IgD-negative memory B cell (primary cell): Measurements from ENCODE around the gene SYNDIG1L. TPM values are rescaled to one million over a fixed set of nuclear protein-coding genes. Genes with fewer than 3 reads are reported as not detected.

Source experiments
- H3K27ac Mint-ChIP-seq, 3 donors: one replicate each; pipeline ENCODE4 v1.8.0; 2020 to 2022; ENCODE audit warnings: mild to moderate bottlenecking in 3 of 3, mixed read lengths in 3 of 3, moderate library complexity in 1 of 3
- H3K27me3 Mint-ChIP-seq: one replicate; pipeline ENCODE4 v1.8.0; 2021; ENCODE audit warnings: mixed read lengths
- H3K36me3 Mint-ChIP-seq: one replicate; pipeline ENCODE4 v1.8.0; 2020; ENCODE audit warnings: mild to moderate bottlenecking, mixed read lengths
- H3K4me1 Mint-ChIP-seq, 3 donors: one replicate each; pipeline ENCODE4 v1.8.0; 2020 to 2022; ENCODE audit warnings: mixed read lengths in 3 of 3, mild to moderate bottlenecking in 1 of 3
- H3K4me3 Mint-ChIP-seq, 4 donors: one replicate each; pipeline ENCODE4 v1.8.0; 2020 to 2022; ENCODE audit warnings: mild to moderate bottlenecking in 4 of 4, mixed read lengths in 4 of 4, moderate library complexity in 3 of 4
- H3K9me3 Mint-ChIP-seq, 3 donors: one replicate each; pipeline ENCODE4 v1.8.0; 2020 to 2021; ENCODE audit warnings: mixed read lengths in 3 of 3, mild to moderate bottlenecking in 1 of 3
- polyA plus RNA-seq: library from polyadenylated mRNA; unstranded; fragments of 300-500 nt; fragmentation: Illumina TruSeq; gene quantifications from one replicate; pipeline ENCODE4 v1.2.3, GENCODE V29; 2021

Gene SYNDIG1L
- polyA plus RNA-seq: not detected

DNA sequence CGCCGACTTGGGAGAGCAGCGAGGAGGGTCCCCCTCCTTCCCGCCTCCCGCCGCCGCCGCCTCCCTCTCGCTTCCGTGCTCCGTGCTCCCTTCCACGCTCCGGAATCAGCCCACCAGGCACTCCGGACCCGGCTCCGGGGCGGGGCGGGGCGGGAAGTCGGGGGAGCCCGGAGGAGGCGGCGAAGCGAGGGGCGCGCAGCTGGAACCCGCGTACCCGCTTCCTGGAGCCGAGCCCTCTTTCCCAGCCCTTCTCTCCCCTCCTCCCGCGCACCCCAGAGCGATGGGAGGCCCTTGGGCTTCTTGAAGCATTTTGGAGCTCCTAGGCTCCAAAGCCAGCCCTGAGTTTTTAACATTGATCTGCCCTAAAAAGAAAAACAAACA lies at the start of gene SYNDIG1L:
TSS of gene SYNDIG1L (minus strand) at position 9 of the 381 bp plus-strand sequence. CDS start 16,466 bp downstream, outside the sequence.
- Mint-ChIP-seq H3K4me1 (peaks cover 0 to 6% (median 2%) of the 10 kb centered on the region in 3 donors), H3K27me3 (peaks cover 36% of the 10 kb centered on the region), H3K9me3 (peaks cover 0 to 1% (median 1%) of the 10 kb centered on the region in 3 donors), H3K27ac (peak within 1 kb of the TSS in 2 of 3 donors; percentile 23 to 71), H3K4me3 (peak within 1 kb of the TSS in 1 of 4 donors; percentile 82), H3K36me3 (no peaks in the 10 kb centered on the region)

DNA sequence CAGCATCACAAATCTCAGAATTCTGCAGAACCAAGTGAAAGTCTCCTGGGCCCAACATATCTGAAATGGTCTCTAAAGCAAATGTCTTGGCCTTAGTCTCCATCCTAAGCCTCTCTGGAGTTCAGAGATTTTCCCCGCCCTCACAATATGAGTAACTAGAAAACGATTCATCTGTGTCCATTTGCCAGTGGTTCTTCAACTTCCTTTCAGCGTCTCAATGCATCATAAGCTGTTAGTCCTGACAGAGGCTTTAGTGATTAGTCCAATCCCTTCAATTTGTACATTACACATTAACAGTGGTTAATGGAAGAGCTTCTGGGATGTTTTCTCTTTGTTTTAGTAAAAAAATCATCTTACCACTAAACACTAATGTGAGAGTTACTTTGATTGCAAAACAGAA lies 49.7 kb upstream of the SYNDIG1L start:
- H3K27ac Mint-ChIP-seq: peak overlapping the region in 1 of 3 donors; percentile 56
- peaks cover 15% of the 10 kb centered on the region for H3K36me3 Mint-ChIP-seq
- peaks cover 0 to 3% (median 3%) of the 10 kb centered on the region in 3 donors for H3K4me1 Mint-ChIP-seq
- H3K9me3 Mint-ChIP-seq: peaks cover 0 to 5% (median 2%) of the 10 kb centered on the region in 3 donors
- H3K27me3 Mint-ChIP-seq: no peaks in the 10 kb centered on the region
- no peak overlapping the region for H3K4me3 Mint-ChIP-seq

DNA sequence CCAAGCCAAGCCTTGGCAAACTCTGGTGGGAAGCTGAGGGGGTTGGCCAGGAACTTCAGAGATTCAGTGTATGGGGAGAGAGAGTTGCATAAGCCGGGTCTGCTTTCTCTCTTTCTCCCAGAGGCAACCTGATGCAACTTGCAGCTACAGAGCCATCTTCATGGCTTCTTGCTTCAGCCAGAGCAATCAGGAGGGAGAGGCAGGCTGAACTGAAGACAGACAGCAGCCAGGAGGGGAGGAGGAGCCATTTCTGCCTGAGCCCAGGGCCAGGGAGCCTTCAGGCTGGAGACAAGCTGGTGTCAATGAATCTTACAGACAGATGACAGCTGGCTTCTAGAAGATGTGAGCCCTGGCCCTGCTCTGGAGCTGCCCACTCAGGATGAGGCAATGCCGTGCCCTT lies 48.4 kb upstream of the SYNDIG1L start:
- no peak overlapping the region for H3K27ac Mint-ChIP-seq
- no peak overlapping the region for H3K4me3 Mint-ChIP-seq
- H3K36me3 Mint-ChIP-seq: peaks cover 17% of the 10 kb centered on the region
- H3K9me3 Mint-ChIP-seq: peaks cover 0 to 5% (median 2%) of the 10 kb centered on the region in 3 donors
- H3K27me3 Mint-ChIP-seq: no peaks in the 10 kb centered on the region
- peaks cover 0 to 3% (median 3%) of the 10 kb centered on the region in 3 donors for H3K4me1 Mint-ChIP-seq

DNA sequence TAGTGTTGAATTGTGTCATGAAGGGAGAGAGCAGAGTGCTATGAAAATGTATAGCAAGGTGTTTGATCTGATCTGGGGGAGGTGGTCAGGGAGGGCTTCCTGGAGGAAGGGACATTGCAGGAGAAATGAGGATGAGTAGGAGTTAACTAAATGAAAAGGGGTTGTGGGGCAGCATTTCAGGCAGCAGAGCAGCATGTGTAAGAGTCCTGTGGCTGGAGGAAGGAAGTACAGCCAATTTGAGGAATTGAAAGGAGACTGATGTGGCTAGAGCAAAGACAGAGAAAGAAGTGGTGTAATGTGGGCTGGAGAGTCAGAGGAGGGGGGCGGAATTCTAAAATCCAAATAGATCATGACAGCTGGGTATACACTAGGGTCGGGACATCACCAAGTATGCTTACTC lies 46.6 kb upstream of the SYNDIG1L start:
- H3K9me3 Mint-ChIP-seq: peaks cover 0 to 5% (median 2%) of the 10 kb centered on the region in 3 donors
- peaks cover 17% of the 10 kb centered on the region for H3K36me3 Mint-ChIP-seq
- H3K4me3 Mint-ChIP-seq: peak overlapping the region in 2 of 4 donors; percentile 33 to 38
- no peak overlapping the region for H3K27ac Mint-ChIP-seq
- peaks cover 0 to 3% (median 3%) of the 10 kb centered on the region in 3 donors for H3K4me1 Mint-ChIP-seq
- H3K27me3 Mint-ChIP-seq: no peaks in the 10 kb centered on the region

DNA sequence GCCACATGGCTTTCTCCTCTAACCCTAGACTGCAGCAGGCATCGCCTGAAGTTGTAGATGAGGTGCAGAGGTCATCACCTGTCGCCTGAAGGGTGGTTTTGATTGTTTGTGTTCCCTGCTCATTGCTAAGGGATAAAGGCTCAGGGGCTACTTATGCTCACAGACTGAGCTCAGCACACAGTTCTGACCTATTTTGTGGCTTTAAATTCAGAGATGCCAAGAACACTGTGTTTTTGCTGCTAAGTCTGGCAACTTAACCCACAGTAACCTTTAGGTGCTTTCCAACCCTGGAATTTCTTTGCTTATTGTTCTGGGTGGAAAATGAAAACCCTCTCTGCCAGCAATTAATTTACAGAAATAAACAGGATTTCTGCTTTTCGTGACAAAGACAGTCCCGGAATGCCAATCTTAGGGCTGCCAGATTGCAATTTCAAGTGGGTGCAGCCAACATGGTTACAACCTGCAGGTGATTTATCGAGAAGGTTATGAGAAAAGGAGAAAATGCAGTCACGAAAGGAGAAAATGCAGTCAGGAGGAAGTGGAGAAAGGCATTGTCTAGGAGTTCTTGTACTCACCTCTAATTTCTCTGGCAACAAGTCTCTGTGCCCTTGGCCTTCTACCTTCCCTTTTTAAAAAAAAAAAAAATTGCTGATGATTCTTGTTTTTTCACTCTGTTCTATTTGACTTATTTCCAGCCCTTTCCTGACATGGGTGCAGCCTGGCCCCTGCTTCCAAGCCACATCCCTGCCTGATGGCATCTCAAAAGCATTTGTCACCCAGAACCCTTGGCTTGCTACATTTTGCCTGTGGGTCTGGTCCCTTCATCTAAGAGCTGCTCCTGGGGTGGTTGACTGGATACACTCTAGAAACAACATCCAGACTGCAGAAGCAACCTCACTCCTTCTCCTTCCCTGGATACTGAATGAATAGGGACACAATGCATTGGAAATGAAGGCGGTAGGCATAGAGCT lies 43.8 kb upstream of the SYNDIG1L start:
- Mint-ChIP-seq H3K36me3 (peaks cover 17% of the 10 kb centered on the region), H3K27ac (no peak overlapping the region), H3K9me3 (peaks cover 0 to 5% (median 2%) of the 10 kb centered on the region in 3 donors), H3K4me3 (no peak overlapping the region), H3K4me1 (peaks cover 0 to 3% (median 3%) of the 10 kb centered on the region in 3 donors), H3K27me3 (peaks cover 2% of the 10 kb centered on the region)

DNA sequence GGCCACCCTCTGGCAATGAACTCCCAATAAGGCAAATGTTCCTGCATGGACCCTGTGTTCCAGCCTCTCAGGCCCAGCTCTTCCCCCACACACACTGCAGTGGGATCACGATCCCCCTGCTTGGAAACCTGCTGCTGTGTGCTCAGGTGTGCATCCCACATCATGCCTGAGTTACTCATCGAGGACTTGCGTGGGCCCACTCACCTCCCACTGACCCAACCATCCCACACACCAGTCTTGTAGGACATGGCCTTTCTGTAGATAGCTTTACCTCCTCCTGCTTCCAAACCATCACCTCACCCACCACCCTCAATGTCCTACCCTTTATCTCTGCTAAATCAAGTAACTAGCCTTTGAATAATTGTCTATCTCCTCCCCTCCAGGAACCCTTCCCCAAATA lies 42.5 kb upstream of the SYNDIG1L start:
- H3K4me3 Mint-ChIP-seq: no peak overlapping the region
- peaks cover 12% of the 10 kb centered on the region for H3K36me3 Mint-ChIP-seq
- peaks cover 0 to 5% (median 2%) of the 10 kb centered on the region in 3 donors for H3K9me3 Mint-ChIP-seq
- peaks cover 2% of the 10 kb centered on the region for H3K27me3 Mint-ChIP-seq
- peaks cover 0 to 3% (median 3%) of the 10 kb centered on the region in 3 donors for H3K4me1 Mint-ChIP-seq
- peak overlapping the region in 1 of 3 donors; percentile 95 for H3K27ac Mint-ChIP-seq

DNA sequence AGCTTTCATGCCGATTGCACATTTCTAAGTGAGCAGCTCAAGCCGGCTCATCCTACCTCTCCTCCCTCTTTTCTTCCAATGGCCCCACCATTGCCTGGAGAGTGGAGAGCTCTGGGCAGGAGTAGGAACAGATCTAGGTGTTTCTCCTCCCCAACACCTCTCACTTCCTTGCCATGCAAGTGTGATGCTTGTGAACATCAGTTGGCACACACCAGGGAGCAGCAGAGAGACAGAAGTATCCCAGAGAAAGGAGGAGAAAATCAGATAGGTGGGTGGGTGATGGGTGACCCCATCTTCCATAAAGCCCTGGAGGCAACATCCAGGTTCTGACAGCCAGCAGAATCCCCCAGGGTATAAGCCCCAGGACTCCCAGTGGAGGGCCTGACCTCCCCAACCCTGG lies 39.3 kb upstream of the SYNDIG1L start:
- Mint-ChIP-seq H3K4me1 (peaks cover 0 to 7% (median 0%) of the 10 kb centered on the region in 3 donors), H3K27me3 (peaks cover 8% of the 10 kb centered on the region), H3K4me3 (no peak overlapping the region), H3K27ac (no peak overlapping the region), H3K9me3 (no peaks in the 10 kb centered on the region), H3K36me3 (peaks cover 5% of the 10 kb centered on the region)

DNA sequence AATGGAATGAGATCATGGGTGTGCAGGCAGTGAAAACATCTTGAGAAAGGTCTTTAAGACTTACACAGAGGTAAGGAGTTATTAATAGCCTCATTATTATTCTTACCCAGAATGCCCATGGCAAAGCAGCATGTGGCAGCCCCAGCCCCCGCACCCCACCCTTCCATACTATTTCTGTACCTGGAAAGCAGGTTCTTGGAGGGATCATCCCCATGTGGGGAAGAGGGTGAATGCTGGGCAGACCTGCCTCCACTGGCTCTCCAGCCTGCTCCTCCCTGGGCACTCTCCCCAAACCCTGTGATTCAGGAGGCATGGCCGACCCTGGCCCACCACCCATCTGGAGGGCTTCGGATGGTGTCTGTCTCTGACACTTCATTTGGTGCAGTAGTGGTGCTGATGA lies 38.8 kb upstream of the SYNDIG1L start:
- H3K27ac Mint-ChIP-seq: no peak overlapping the region
- H3K9me3 Mint-ChIP-seq: no peaks in the 10 kb centered on the region
- no peak overlapping the region for H3K4me3 Mint-ChIP-seq
- peaks cover 8% of the 10 kb centered on the region for H3K27me3 Mint-ChIP-seq
- peaks cover 3% of the 10 kb centered on the region for H3K36me3 Mint-ChIP-seq
- peaks cover 0 to 7% (median 0%) of the 10 kb centered on the region in 3 donors for H3K4me1 Mint-ChIP-seq

DNA sequence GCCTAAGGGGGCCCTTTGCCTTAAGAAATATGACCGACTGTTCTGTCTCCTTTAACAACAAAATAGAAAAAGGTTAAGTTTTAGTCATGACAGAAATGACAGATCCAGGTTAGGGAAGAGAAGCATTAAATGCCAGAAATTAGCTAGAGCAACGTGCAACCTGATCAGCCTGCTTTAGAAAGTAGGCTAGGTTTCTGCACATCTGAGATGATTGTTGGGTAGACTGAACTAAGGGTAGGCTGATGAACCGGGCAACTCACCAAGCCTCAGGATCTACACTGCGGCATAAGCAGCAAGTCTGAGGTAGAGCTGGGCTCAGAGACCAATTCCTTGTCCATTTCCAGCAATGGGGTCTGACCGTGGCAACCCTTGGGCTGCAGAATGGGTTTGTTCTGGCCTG lies 37.7 kb upstream of the SYNDIG1L start:
- Mint-ChIP-seq H3K27me3 (peaks cover 14% of the 10 kb centered on the region), H3K36me3 (peaks cover 4% of the 10 kb centered on the region), H3K4me1 (peaks cover 0 to 7% (median 0%) of the 10 kb centered on the region in 3 donors), H3K27ac (no peak overlapping the region), H3K9me3 (no peaks in the 10 kb centered on the region), H3K4me3 (no peak overlapping the region)

DNA sequence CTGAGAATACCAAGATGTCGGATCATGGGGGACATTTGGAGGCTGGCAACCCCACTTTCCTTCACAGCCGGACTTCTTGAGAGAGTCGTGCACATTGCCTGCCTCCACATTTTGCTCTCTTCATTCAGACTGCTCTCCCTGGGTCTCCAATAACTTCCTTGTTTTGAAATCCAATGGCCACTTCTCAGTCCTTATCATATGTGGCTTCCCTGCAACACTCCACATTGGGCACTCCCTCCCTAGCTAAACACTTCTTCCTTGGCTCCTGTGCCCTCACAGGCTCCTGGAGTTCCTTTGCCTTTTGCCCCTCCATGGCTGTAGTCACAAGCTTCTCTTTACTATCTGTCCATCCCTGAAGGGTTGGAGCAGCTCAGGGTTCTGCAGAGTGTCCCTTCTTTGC lies 37.0 kb upstream of the SYNDIG1L start:
- peaks cover 0 to 7% (median 0%) of the 10 kb centered on the region in 3 donors for H3K4me1 Mint-ChIP-seq
- peaks cover 14% of the 10 kb centered on the region for H3K27me3 Mint-ChIP-seq
- no peak overlapping the region for H3K4me3 Mint-ChIP-seq
- peaks cover 4% of the 10 kb centered on the region for H3K36me3 Mint-ChIP-seq
- no peak overlapping the region for H3K27ac Mint-ChIP-seq
- H3K9me3 Mint-ChIP-seq: no peaks in the 10 kb centered on the region

DNA sequence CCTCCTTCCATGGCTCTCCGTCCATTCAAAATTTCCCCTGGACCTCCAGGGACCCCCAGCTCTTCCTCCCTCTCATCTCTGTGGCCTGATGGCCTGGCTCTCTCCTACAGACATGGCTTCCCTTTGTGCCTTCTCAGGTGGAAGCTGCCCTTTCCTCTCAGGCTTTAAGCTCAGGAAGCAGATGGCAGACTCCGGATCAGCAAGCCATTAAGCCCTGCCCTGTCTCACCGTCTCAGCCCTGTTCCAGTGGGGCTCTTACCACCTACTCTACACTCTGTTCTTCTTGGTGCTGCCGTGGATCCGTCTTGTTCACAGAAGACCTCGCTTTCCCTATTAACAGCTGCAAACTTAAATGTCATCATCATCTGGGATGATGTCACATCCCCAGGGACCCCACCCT lies 34.0 kb upstream of the SYNDIG1L start:
- Mint-ChIP-seq H3K36me3 (peaks cover 4% of the 10 kb centered on the region), H3K4me1 (peaks cover 0 to 7% (median 0%) of the 10 kb centered on the region in 3 donors), H3K27me3 (peaks cover 13% of the 10 kb centered on the region), H3K9me3 (no peaks in the 10 kb centered on the region), H3K27ac (no peak overlapping the region), H3K4me3 (peak overlapping the region in 1 of 4 donors; percentile 83)

DNA sequence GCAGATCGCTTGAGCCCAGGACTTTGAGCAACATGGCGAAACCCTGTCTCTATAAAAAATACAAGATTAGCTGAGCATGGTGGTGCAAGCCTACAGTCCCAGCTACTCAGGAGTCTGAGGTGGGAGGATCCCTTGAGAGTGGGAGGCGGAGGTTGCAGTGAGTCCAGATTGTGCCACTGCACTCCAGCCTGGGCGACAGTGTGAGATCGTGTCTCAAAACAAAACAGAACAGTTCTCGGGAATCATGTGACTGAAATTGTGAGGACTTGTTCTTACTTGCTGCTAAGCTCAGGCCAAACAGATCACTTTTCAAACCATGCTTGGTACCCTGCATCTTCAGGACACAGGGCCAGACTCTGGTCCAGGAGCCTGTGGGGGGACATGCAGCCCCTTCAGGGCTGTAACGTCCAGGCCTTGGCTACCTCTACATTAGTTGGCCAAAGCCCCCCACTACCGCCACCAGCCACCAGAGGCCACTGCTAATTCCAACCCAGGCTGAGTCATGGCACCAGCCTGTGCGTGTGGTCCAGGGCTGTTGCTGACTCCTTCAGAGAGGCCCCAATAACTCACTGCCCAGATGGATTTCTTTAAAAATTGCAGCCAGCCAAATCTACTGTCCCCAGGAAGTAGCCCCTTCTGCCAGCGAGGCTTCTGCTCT lies 33.4 kb upstream of the SYNDIG1L start:
- Mint-ChIP-seq H3K36me3 (peaks cover 4% of the 10 kb centered on the region), H3K4me3 (peak overlapping the region in 1 of 4 donors; percentile 83), H3K27me3 (peaks cover 13% of the 10 kb centered on the region), H3K4me1 (peaks cover 0 to 7% (median 0%) of the 10 kb centered on the region in 3 donors), H3K27ac (no peak overlapping the region), H3K9me3 (peaks cover 0 to 2% (median 0%) of the 10 kb centered on the region in 3 donors)

DNA sequence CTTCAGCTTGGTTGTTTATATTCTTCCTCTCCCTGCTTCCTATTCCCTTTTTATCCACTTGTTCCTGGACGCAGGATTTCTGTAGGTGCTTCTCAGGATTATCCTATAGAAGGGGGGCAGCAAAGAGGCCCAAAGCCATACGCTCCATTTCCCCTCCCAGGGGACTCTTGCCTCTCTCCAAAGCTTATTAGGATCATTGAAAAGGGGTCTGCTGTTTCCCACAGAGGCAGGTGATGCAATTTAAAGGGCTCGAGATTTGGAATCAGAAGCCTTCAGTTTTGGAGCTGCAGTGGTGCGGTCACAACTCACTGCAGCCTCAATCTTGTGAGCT lies 31.5 kb upstream of the SYNDIG1L start:
- Mint-ChIP-seq H3K4me1 (peaks cover 0 to 7% (median 0%) of the 10 kb centered on the region in 3 donors), H3K27me3 (peaks cover 11% of the 10 kb centered on the region), H3K36me3 (peaks cover 4% of the 10 kb centered on the region), H3K4me3 (no peak overlapping the region), H3K9me3 (peaks cover 0 to 5% (median 2%) of the 10 kb centered on the region in 3 donors), H3K27ac (no peak overlapping the region)

DNA sequence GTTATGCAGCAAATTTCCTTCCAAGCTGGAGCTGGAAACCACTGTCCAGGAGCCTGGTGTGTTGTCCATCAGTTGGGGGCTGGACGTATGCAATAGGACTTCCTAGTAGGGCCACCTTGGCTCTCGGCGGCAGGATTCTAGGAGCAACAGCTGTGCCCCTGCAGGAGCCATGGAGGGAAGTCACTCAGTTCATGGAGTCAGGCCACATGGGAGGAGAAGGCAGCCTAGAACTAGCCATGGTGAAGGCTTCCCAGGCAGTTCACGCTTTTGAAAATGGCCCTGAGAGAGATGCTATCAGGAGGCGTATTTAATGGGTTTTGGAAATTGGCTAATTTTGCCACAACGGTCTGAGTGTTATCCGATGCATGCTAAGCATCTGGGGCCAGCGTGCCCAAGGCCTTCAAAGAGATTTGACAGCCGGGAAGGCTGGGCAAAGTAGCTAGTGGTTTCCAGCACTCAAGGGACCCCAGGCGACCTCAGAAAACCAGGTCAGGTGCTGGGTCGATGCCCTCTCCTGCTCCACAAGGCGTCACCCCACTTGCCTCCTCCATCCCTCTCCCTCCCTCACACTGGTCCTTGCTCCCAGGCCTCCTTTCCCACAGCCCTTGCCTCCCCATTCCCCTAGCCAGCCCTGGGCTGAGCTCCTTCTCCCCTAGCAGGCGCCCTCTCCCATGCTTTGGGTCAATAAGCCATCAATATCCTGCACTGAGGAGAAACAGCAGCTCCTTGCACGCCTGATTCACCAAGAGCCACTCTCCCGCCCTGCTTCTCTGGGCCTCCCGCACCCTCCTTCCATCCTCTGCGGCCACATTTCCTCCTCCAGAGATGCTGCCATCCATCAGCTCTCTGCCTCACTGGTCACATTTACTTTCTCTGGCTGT lies 30.9 kb upstream of the SYNDIG1L start:
- Mint-ChIP-seq H3K36me3 (peaks cover 4% of the 10 kb centered on the region), H3K4me1 (peaks cover 0 to 7% (median 0%) of the 10 kb centered on the region in 3 donors), H3K27ac (no peak overlapping the region), H3K9me3 (peaks cover 0 to 5% (median 2%) of the 10 kb centered on the region in 3 donors), H3K4me3 (no peak overlapping the region), H3K27me3 (peaks cover 8% of the 10 kb centered on the region)
